LNCAP (cell line): Measurements from ENCODE around the gene CHMP2A.

Experiments used
- CTCF ChIP-seq: fragments of 450-650 bp; IDR thresholded peaks from 2 replicates; pipeline ENCODE4 v1.5.1; 2017; ENCODE audit warnings: mild to moderate bottlenecking

CHMP2A gene

GRCh38 chr19:58563034-58563573 lies 8.2 kb upstream of the CHMP2A start:
- TF ChIP-seq CTCF = no peak

GRCh38 chr19:58562122-58563033 lies 7.5 kb upstream of the CHMP2A start:
- TF ChIP-seq CTCF = no peak

GRCh38 chr19:58561373-58562121 lies 6.6 kb upstream of the CHMP2A start:
- no peak for TF ChIP-seq CTCF

- no peak for TF ChIP-seq CTCF
These were observed 6.0 kb upstream of the CHMP2A start for GRCh38 chr19:58560921-58561320.

- no peak for TF ChIP-seq CTCF
These were observed 5.3 kb upstream of the CHMP2A start for GRCh38 chr19:58560007-58560887.

GRCh38 chr19:58559275-58560006 lies 4.5 kb upstream of the CHMP2A start:
- no peak for TF ChIP-seq CTCF
